H9 (cell line): ENCODE data around the gene ALAD. TPM values are rescaled to one million over a fixed set of nuclear protein-coding genes. Genes with fewer than 3 reads are reported as not detected.
A peak's percentile ranks its signal among the peaks of the same experiment; 100 is the strongest.
"Not testable (repeated sequence)": the region's sequence is repeated elsewhere in the genome, so short reads cannot be mapped to it uniquely, and the experiment has no call there.

Experiments used
- DNase-seq: peaks from one replicate; pipeline ENCODE4 v3.0.0-alpha.2; 2017
- H2AFZ ChIP-seq: one replicate; pipeline ENCODE4 v1.6.1; 2013; ENCODE audit warnings: mild to moderate bottlenecking, low read length, control low read depth, moderate library complexity
- H2AK5ac ChIP-seq: 2 replicates; pipeline ENCODE4 v1.6.1; 2013; ENCODE audit warnings: low read length, control low read depth, mixed read lengths; ENCODE audit not compliant: insufficient read length
- H2BK120ac ChIP-seq: one replicate; pipeline ENCODE4 v1.6.1; 2013; ENCODE audit warnings: low read depth, mild to moderate bottlenecking, low read length, control low read depth, inconsistent platforms; ENCODE audit not compliant: poor library complexity, severe bottlenecking
- H2BK12ac ChIP-seq: 2 replicates; pipeline ENCODE4 v1.6.1; 2013; ENCODE audit warnings: low read length, control low read depth, mixed read lengths, low read depth; ENCODE audit not compliant: insufficient read length
- H2BK15ac ChIP-seq: 2 replicates; pipeline ENCODE4 v1.6.1; 2013; ENCODE audit warnings: low read depth, low read length, control low read depth
- H2BK20ac ChIP-seq: one replicate; pipeline ENCODE4 v1.6.1; 2013; ENCODE audit warnings: low read depth, mild to moderate bottlenecking, low read length, control low read depth, inconsistent platforms; ENCODE audit not compliant: poor library complexity, severe bottlenecking
- H2BK5ac ChIP-seq: 2 replicates; pipeline ENCODE4 v1.6.1; 2013; ENCODE audit warnings: low read length, control low read depth, mixed read lengths; ENCODE audit not compliant: insufficient read length
- H3K14ac ChIP-seq: 2 replicates; pipeline ENCODE4 v1.6.1; 2013; ENCODE audit warnings: low read length, control low read depth; ENCODE audit not compliant: insufficient read depth
- H3K18ac ChIP-seq: 2 replicates; pipeline ENCODE4 v1.6.1; 2013; ENCODE audit warnings: low read depth, mild to moderate bottlenecking, mixed read lengths, low read length, control low read depth; ENCODE audit not compliant: insufficient read length
- H3K23ac ChIP-seq: 2 replicates; pipeline ENCODE4 v1.6.1; 2013; ENCODE audit warnings: low read length, control low read depth, mixed read lengths, low read depth; ENCODE audit not compliant: insufficient read length
- H3K23me2 ChIP-seq: 2 replicates; pipeline ENCODE4 v1.6.1; 2013; ENCODE audit warnings: low read depth, mild to moderate bottlenecking, mixed read lengths, low read length, control low read depth; ENCODE audit not compliant: insufficient read length, poor library complexity, severe bottlenecking
- H3K27ac ChIP-seq: 2 replicates; pipeline ENCODE4 v1.5.1; 2013; ENCODE audit warnings: low read length, control low read depth, mixed read lengths, low read depth; ENCODE audit not compliant: insufficient read length
- H3K27me3 ChIP-seq: 2 replicates; pipeline ENCODE4 v1.6.1; 2013; ENCODE audit warnings: low read length, control low read depth, inconsistent platforms; ENCODE audit not compliant: insufficient read depth
- H3K4ac ChIP-seq: 2 replicates; pipeline ENCODE4 v1.6.1; 2013; ENCODE audit warnings: low read depth, mild to moderate bottlenecking, control low read depth, inconsistent platforms, low read length, moderate library complexity
- H3K4me1 ChIP-seq: 2 replicates; pipeline ENCODE4 v1.6.1; 2013; ENCODE audit warnings: low read length, control low read depth, inconsistent platforms; ENCODE audit not compliant: insufficient read depth
- H3K4me2 ChIP-seq: 2 replicates; pipeline ENCODE4 v1.6.1; 2013; ENCODE audit warnings: low read length, control low read depth, mixed read lengths; ENCODE audit not compliant: insufficient read length, insufficient read depth
- H3K56ac ChIP-seq: 2 replicates; pipeline ENCODE4 v1.6.1; 2013; ENCODE audit warnings: low read depth, mild to moderate bottlenecking, mixed read lengths, low read length, control low read depth; ENCODE audit not compliant: insufficient read length
- H3K79me1 ChIP-seq: 2 replicates; pipeline ENCODE4 v1.6.1; 2013; ENCODE audit warnings: low read depth, mild to moderate bottlenecking, moderate library complexity, low read length, control low read depth, inconsistent platforms; ENCODE audit not compliant: insufficient read depth, poor library complexity, severe bottlenecking
- H3K79me2 ChIP-seq: 2 replicates; pipeline ENCODE4 v1.6.1; 2013; ENCODE audit warnings: low read length, control low read depth, inconsistent platforms; ENCODE audit not compliant: insufficient read depth
- H3K9ac ChIP-seq: 2 replicates; pipeline ENCODE4 v1.6.1; 2013; ENCODE audit warnings: low read length, control low read depth, mixed read lengths; ENCODE audit not compliant: insufficient read length; ENCODE audit errors: extremely low read depth
- H3K9me3 ChIP-seq: one replicate; pipeline ENCODE4 v1.6.1; 2013; ENCODE audit warnings: low read depth, low read length, inconsistent platforms; ENCODE audit not compliant: control insufficient read depth
- H3T11ph ChIP-seq: one replicate; pipeline ENCODE4 v1.6.1; 2013; ENCODE audit warnings: mild to moderate bottlenecking, low read length, control low read depth, inconsistent platforms
- H4K20me1 ChIP-seq: one replicate; pipeline ENCODE4 v1.6.1; 2013; ENCODE audit not compliant: control insufficient read depth, insufficient read length, insufficient read depth
- H4K5ac ChIP-seq: 2 replicates; pipeline ENCODE4 v1.6.1; 2013; ENCODE audit warnings: low read depth, mild to moderate bottlenecking, mixed read lengths, low read length, control low read depth; ENCODE audit not compliant: insufficient read length
- H4K8ac ChIP-seq: replicated peaks from 2 replicates; pipeline ENCODE4 v1.6.1; 2013; ENCODE audit warnings: low read length, control low read depth, mixed read lengths, low read depth; ENCODE audit not compliant: insufficient read length
- H4K91ac ChIP-seq: 2 replicates; pipeline ENCODE4 v1.6.1; 2013; ENCODE audit warnings: low read depth, mild to moderate bottlenecking, moderate library complexity, mixed read lengths, low read length, control low read depth; ENCODE audit not compliant: insufficient read length
- H3K27ac Mint-ChIP-seq, 3 experiments: 2 replicates in 2 of 3; 3 replicates in 1 of 3; pipeline ENCODE4 v1.8.0; 2020 to 2021; ENCODE audit warnings: mixed read lengths in 3 of 3, mild to moderate bottlenecking in 1 of 3, moderate library complexity in 1 of 3
- H3K27me3 Mint-ChIP-seq: 2 replicates; pipeline ENCODE4 v1.8.0; 2021; ENCODE audit warnings: low read depth, mild to moderate bottlenecking, moderate library complexity, mixed read lengths
- H3K36me3 Mint-ChIP-seq, 3 experiments: 2 replicates in 2 of 3; 3 replicates in 1 of 3; pipeline ENCODE4 v1.8.0; 2020 to 2021; ENCODE audit warnings: low read depth in 3 of 3, mixed read lengths in 3 of 3; ENCODE audit not compliant: insufficient read depth in 1 of 3
- H3K4me1 Mint-ChIP-seq, 2 experiments: 2 replicates each; pipeline ENCODE4 v1.8.0; 2020; ENCODE audit warnings: mixed read lengths in 2 of 2
- H3K4me3 Mint-ChIP-seq, 2 experiments: 2 replicates in 1 of 2; 3 replicates in 1 of 2; pipeline ENCODE4 v1.8.0; 2020 to 2021; ENCODE audit warnings: mild to moderate bottlenecking in 2 of 2, mixed read lengths in 2 of 2, moderate library complexity in 1 of 2
- H3K9me3 Mint-ChIP-seq, 2 experiments: 2 replicates in 1 of 2; 3 replicates in 1 of 2; pipeline ENCODE4 v1.8.0; 2020; ENCODE audit warnings: mild to moderate bottlenecking in 2 of 2, mixed read lengths in 2 of 2, moderate library complexity in 1 of 2
- WGBS: extraction: QIAGEN DNeasy Blood & Tissue Kit; methylation state at CpG from one replicate; pipeline ENCODE4 v1.1.7; 2013; ENCODE audit warnings: missing lambda C conversion rate, low lambda C conversion rate, mixed read lengths; ENCODE audit not compliant: insufficient read length; ENCODE audit errors: extremely low coverage; 5-methylcytosine and 5-hydroxymethylcytosine counted together
- total RNA-seq: library from RNA; stranded (reverse); gene quantifications from 2 replicates; pipeline ENCODE4 v1.2.1, GENCODE V29; 2021
- TF ChIP-seq, protein P1 (sequence below): fragments of 200-600 bp; sonication (generic); conservative IDR thresholded peaks from 3 replicates; pipeline ENCODE4 v1.8.0; 2021; ENCODE audit warnings: antibody characterized with exemption, mild to moderate bottlenecking

Gene ALAD
- total RNA-seq, 1 experiment from 2014 or later, result 13.2 TPM

DNA sequence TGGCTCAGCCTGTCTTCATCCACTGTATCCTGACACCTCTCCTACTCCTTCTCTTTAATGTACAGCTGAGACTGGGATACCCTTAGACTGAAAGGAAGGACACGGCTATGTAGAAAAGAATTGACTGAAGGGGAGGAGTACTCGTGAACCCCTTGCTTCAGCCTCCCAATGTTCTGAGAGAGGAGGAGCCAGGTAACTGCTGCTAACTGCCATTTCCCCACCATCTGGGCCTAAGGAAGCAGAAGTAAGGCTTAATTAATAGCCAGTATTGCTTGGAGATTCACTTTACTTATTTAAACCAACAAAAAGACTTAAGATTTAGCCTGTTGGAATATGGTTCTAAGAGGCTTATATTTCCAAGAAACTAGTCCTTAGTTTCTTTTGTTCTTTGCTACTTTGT lies 43.7 kb upstream of the ALAD start:
- H3K4me1 ChIP-seq, result no peaks in the 10 kb centered on the region
- no peak overlapping the region for H3K4me3 Mint-ChIP-seq
- no peak overlapping the region for H3K4me2 ChIP-seq
- no peak overlapping the region for H3K27ac ChIP-seq
- H3K4me1 Mint-ChIP-seq, result peaks cover 2 to 3% of the 10 kb centered on the region in 2 experiments; a peak in 3 of 4 replicates
- no peaks in the 10 kb centered on the region for H3K36me3 Mint-ChIP-seq
- no peak overlapping the region for H3T11ph ChIP-seq
- H3K56ac ChIP-seq, result no peak overlapping the region
- H3K27ac Mint-ChIP-seq, result no peak overlapping the region
- TF ChIP-seq, protein P1, sequence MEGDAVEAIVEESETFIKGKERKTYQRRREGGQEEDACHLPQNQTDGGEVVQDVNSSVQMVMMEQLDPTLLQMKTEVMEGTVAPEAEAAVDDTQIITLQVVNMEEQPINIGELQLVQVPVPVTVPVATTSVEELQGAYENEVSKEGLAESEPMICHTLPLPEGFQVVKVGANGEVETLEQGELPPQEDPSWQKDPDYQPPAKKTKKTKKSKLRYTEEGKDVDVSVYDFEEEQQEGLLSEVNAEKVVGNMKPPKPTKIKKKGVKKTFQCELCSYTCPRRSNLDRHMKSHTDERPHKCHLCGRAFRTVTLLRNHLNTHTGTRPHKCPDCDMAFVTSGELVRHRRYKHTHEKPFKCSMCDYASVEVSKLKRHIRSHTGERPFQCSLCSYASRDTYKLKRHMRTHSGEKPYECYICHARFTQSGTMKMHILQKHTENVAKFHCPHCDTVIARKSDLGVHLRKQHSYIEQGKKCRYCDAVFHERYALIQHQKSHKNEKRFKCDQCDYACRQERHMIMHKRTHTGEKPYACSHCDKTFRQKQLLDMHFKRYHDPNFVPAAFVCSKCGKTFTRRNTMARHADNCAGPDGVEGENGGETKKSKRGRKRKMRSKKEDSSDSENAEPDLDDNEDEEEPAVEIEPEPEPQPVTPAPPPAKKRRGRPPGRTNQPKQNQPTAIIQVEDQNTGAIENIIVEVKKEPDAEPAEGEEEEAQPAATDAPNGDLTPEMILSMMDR, result no peak
- H3K4ac ChIP-seq, result no peak overlapping the region
- H4K91ac ChIP-seq, result no peak overlapping the region
- no peaks in the 10 kb centered on the region for H3K9me3 ChIP-seq
- peak overlapping the region; percentile 94 for H2BK12ac ChIP-seq
- H3K79me2 ChIP-seq, result no peaks in the 10 kb centered on the region
- no peaks in the 10 kb centered on the region for H3K9me3 Mint-ChIP-seq
- H3K27me3 ChIP-seq, result no peaks in the 10 kb centered on the region
- H3K27me3 Mint-ChIP-seq, result no peaks in the 10 kb centered on the region
- H2AK5ac ChIP-seq, result no peak overlapping the region
- no peak overlapping the region for H2BK20ac ChIP-seq
- no CpG with 5 or more reads among the region's 2 CpGs for WGBS
- no peak overlapping the region for H3K23ac ChIP-seq
- H3K79me1 ChIP-seq, result no peaks in the 10 kb centered on the region
- H2BK15ac ChIP-seq, result no peak overlapping the region
- H3K23me2 ChIP-seq, result no peaks in the 10 kb centered on the region
- H4K8ac ChIP-seq, result no peak overlapping the region
- no peak for DNase-seq
- no peak overlapping the region for H4K5ac ChIP-seq
- no peaks in the 10 kb centered on the region for H4K20me1 ChIP-seq
- H3K18ac ChIP-seq, result no peak overlapping the region
- no peak overlapping the region for H2BK120ac ChIP-seq
- H2BK5ac ChIP-seq, result no peak overlapping the region
- H3K9ac ChIP-seq, result no peak overlapping the region
- no peak overlapping the region for H3K14ac ChIP-seq
- H2AFZ ChIP-seq, result no peak overlapping the region

DNA sequence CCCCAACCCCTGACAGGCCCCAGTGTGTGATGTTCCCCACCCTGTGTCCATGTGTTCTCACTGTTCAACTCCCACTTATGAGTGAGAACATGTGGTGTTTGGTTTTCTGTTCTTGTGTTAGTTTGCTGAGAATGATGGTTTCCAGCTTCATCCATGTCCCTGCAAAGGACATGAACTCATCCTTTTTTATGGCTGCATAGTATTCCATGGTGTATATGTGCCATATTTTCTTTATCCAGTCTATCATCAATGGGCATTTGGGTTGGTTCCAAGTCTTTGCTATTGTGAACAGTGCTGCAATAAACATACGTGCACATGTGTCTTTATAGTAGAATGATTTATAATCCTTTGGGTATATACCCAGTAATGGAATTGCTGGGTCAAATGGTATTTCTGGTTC lies 36.6 kb upstream of the ALAD start:
- not testable (repeated sequence) for H2BK12ac ChIP-seq, H4K5ac ChIP-seq, H4K91ac ChIP-seq, H3K9me3 ChIP-seq, H3K79me2 ChIP-seq, H3K4me3 Mint-ChIP-seq, H3K27ac Mint-ChIP-seq, H3K18ac ChIP-seq, H3K14ac ChIP-seq, H3K9ac ChIP-seq, H3T11ph ChIP-seq, H3K4me1 Mint-ChIP-seq, H3K23me2 ChIP-seq, H4K20me1 ChIP-seq, H2BK20ac ChIP-seq, DNase-seq, H3K27me3 ChIP-seq, H2BK120ac ChIP-seq, H2AFZ ChIP-seq, H3K79me1 ChIP-seq, H3K4me1 ChIP-seq, H3K23ac ChIP-seq, H2AK5ac ChIP-seq, H3K4ac ChIP-seq, H2BK15ac ChIP-seq, H4K8ac ChIP-seq, H2BK5ac ChIP-seq, H3K27ac ChIP-seq, H3K56ac ChIP-seq, H3K36me3 Mint-ChIP-seq, H3K4me2 ChIP-seq
- peaks cover 6 to 19% of the 10 kb centered on the region in 2 experiments; a peak in 2 of 5 replicates for H3K9me3 Mint-ChIP-seq
- WGBS, result no CpG with 5 or more reads among the region's 1 CpG
- H3K27me3 Mint-ChIP-seq, result peaks cover 13% of the 10 kb centered on the region
